RWPE1 (cell line): ENCODE measurements around the gene ZBTB42.

Experiments used
- CTCF ChIA-PET: fragments of 350-600 bp; sonication (Branson Sonifier 250); formaldehyde crosslinking; extraction: SDS; loops from one replicate; lab custom pipeline; 2021; lab: Yijun Ruan, JAX
- POLR2A ChIA-PET: fragments of 400-600 bp; formaldehyde crosslinking; extraction: SDS; loops from one replicate; lab custom pipeline; 2020; ENCODE audit warnings: antibody characterized with exemption; ENCODE audit not compliant: low non-redundant PET; lab: Yijun Ruan, JAX
- DNase-seq: peaks from one replicate; pipeline ENCODE4 v3.0.0; 2012; ENCODE audit warnings: low spot score
- H3K27ac ChIP-seq: fragments of 450-650 bp; 2 replicates; pipeline ENCODE4 v1.5.1; 2017
- TF ChIP-seq, protein P1 (sequence below): fragments of 450-650 bp; conservative IDR thresholded peaks from 2 replicates; pipeline ENCODE4 v1.5.1; 2017; ENCODE audit warnings: low read depth, mild to moderate bottlenecking

Gene ZBTB42

DNA sequence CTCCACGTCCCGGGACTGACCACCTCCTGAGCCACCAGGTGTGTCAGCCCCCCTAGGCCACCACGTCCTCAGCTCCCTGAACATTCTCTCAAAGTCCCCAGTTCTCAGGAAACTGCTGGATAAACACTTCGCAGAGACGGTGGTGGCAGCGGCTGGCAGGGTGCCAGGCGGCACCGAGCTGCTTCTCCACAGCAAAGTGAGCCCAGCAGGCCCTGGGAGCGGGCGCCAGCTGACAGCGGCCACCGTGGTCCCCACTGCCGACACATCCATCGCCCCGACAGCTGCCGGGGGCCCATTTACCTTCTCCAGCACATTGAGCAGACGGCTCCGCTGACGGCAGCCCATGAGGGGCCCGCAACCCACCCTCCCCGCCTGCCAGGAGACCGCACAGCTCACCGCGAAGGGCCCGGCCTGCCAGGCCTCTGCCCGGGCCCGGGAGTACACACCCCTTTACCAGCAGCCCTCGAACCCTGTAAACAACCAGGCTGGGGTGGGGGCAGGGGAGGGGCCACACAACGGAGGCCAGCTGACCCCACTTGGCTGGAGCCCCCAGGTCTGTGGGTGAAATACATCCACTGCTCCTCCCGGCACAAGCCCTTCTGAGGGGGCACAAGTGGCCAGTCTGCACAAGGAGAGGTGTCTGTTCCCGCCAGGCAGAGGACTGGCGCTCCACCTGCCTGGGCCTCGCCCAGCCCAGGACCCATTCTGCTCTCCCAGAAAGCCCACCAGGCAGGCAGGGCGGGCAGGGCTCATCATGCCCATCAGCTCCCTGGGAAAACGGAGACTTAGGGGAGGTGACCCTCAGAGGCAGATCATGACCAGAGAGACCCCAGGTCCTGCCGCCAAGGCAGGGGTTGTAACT is 15.8 kb upstream of the ZBTB42 start:
- ChIA-PET POLR2A (no interaction called here), CTCF (interaction anchor here (0.5 kb wide), 1 partner anchor 780 kb away, joined by 3 read pairs; no protein-coding TSS in a partner anchor)
- TF ChIP-seq, protein P1, sequence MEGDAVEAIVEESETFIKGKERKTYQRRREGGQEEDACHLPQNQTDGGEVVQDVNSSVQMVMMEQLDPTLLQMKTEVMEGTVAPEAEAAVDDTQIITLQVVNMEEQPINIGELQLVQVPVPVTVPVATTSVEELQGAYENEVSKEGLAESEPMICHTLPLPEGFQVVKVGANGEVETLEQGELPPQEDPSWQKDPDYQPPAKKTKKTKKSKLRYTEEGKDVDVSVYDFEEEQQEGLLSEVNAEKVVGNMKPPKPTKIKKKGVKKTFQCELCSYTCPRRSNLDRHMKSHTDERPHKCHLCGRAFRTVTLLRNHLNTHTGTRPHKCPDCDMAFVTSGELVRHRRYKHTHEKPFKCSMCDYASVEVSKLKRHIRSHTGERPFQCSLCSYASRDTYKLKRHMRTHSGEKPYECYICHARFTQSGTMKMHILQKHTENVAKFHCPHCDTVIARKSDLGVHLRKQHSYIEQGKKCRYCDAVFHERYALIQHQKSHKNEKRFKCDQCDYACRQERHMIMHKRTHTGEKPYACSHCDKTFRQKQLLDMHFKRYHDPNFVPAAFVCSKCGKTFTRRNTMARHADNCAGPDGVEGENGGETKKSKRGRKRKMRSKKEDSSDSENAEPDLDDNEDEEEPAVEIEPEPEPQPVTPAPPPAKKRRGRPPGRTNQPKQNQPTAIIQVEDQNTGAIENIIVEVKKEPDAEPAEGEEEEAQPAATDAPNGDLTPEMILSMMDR, result no peak
- peak overlapping the region; percentile 84 for H3K27ac ChIP-seq
- DNase-seq, result no peak

DNA sequence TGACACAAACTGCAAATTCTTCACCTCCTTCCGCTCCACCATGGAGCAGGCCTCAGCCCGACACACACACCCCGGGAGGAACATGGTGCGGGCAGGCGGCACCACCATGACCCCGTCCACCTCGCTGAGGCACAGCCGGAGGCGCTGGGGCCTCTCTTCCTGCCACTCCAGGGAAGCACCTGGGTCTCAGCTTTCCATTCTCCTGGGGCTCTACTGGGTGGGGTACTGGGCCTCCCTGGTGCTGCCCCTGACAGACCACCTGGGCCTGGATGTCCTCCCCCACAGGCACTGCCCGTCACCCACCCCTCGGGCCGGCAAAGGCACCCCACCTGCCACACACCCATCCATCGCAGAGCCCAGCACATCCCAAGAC is 15.2 kb upstream of the ZBTB42 start:
- TF ChIP-seq, protein P1, result no peak
- peak overlapping the region; percentile 84 for H3K27ac ChIP-seq
- DNase-seq, result no peak
- ChIA-PET CTCF (interaction anchor here (0.5 kb wide), 1 partner anchor 780 kb away, joined by 3 read pairs; no protein-coding TSS in a partner anchor), POLR2A (no interaction called here)

DNA sequence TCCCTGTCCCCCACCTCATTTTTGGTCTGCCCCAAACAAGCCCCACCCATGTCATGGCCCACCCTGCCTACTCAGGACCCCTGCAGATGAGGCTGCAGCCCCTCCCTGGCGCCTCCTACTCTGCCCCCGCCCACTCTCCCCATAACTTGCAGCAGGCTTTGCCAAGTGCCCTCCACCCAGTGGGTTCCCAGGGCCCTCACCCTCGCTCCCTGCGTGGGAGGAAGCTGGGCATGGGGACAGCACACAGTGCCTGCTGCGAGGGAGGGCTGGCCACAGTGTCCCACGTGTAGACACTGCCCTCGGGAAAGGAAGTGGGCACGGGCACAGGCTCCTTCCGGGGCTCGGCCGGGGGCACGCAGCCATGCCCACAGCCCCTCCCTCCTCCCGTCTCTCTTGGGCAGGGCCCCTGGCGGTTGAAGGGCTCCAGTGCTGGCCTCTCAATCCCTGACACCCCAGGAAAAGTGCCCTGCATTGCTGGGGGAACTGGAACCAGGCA is 14.8 kb upstream of the ZBTB42 start:
- TF ChIP-seq, protein P1, result no peak
- POLR2A ChIA-PET, result no interaction called here
- CTCF ChIA-PET, result no interaction called here
- peak overlapping the region; percentile 84 for H3K27ac ChIP-seq
- no peak for DNase-seq

DNA sequence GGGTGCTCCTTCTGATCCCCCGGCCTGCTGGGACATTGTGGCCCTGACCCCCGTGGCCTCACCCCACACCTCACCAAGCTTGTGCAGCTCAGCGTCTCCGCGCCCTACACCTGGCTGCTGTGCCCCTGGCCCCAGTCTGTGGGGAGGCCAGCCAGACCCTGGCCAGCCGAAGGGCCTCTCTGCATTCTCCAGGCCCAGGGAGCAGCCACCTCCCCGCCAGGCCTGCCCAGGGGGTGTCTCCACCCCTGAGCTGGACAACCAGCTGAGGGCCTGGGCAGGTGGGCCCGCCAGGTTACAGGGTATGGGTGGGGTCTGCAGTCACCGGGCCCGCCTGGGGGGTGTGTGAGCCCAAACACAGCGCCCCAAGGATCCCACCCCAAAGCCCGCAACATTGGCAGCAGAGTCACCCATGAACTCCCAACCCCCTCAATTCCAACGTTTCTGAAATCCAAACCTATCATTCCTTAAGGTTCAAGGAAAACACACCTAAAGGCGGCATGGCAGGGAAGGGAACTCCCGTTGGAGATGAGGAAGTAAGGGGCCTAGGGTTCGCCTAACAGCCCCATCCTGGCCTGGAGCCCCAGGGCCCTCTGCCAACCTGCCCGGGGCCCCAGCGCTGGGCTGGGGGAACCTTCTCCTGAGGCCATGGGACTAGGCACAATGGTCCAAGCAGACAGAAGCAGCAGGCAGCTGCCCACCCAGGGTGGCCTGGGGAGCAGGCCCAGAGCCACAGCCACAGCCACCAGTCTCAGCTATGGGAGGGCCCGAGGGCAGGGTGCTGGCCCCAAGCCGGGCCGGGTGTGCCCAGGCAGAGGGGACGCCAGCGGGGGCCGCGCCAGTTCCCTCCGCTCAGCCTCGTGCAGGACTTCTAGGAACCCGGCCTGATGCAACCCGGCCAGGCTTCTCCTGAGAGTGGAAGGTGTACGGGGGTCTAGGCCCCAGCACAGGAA is 13.9 kb upstream of the ZBTB42 start:
- H3K27ac ChIP-seq, result peak overlapping the region; percentile 84
- CTCF ChIA-PET, result interaction anchor here (1.9 kb wide), 1 partner anchor 19 kb away, joined by 10 read pairs; no protein-coding TSS in a partner anchor
- DNase-seq, result no peak
- POLR2A ChIA-PET, result no interaction called here
- TF ChIP-seq, protein P1, result no peak

DNA sequence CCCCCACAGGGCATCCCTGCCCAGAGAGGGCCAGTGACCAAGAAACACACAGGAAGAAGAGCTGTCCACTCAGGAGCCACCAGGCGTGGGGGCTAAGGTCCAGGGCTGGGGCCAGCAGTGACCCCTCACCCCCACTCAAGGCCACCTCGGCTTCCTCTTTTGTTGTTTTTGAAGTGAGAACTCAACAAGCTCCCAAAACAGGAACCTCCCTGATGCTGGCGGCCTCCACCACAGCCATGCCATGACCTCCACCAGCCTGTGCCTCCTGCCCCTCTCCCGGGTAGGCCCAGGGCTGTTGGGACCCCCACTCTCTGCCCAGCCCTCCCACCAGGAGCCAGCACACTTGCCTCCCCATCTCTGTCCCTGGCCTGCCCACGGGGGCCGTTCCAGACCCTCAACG is 13.2 kb upstream of the ZBTB42 start:
- DNase-seq, result no peak
- TF ChIP-seq, protein P1, result no peak
- ChIA-PET POLR2A (no interaction called here), CTCF (interaction anchor here (0.8 to 1.9 kb wide), 2 partner anchors 19 to 34 kb away, joined by 3 to 10 read pairs; no protein-coding TSS in a partner anchor)
- H3K27ac ChIP-seq, result peak overlapping the region; percentile 84
